MM.1S (cell line): ENCODE data around the gene NR1D2.
A peak's percentile ranks its signal among the peaks of the same experiment; 100 is the strongest.

ENCODE experiments used
- DNase-seq: peaks from one replicate; pipeline ENCODE4 v3.0.0-alpha.2; 2015
- H2AFZ ChIP-seq: fragments of 300-600 bp; sonication (generic); 2 replicates; pipeline ENCODE4 v1.6.0; 2016; ENCODE audit warnings: antibody characterized with exemption, low read length
- H3F3A ChIP-seq: fragments of 300-600 bp; sonication (generic); 2 replicates; pipeline ENCODE4 v1.6.1; 2016; ENCODE audit warnings: mild to moderate bottlenecking, antibody characterized with exemption, low read length, moderate library complexity, mixed read lengths; ENCODE audit not compliant: insufficient read depth
- H3K27ac ChIP-seq: fragments of 300-600 bp; sonication (generic); 2 replicates; pipeline ENCODE4 v1.5.1; 2016; ENCODE audit warnings: mild to moderate bottlenecking, low read length
- H3K27me3 ChIP-seq: fragments of 300-600 bp; sonication (generic); replicated peaks from 2 replicates; pipeline ENCODE4 v1.6.0; 2016; ENCODE audit warnings: low read length; ENCODE audit not compliant: insufficient read depth
- H3K36me3 ChIP-seq: fragments of 300-600 bp; sonication (generic); replicated peaks from 2 replicates; pipeline ENCODE4 v1.6.1; 2016; ENCODE audit warnings: mild to moderate bottlenecking, low read length, mixed read lengths; ENCODE audit not compliant: insufficient read depth
- H3K4me1 ChIP-seq: fragments of 300-600 bp; sonication (generic); 2 replicates; pipeline ENCODE4 v1.6.1; 2016; ENCODE audit warnings: low read length, mixed read lengths
- H3K4me2 ChIP-seq: fragments of 300-600 bp; sonication (generic); 2 replicates; pipeline ENCODE4 v1.6.0; 2016; ENCODE audit warnings: low read depth, low read length
- H3K4me3 ChIP-seq: fragments of 300-600 bp; sonication (generic); 2 replicates; pipeline ENCODE4 v1.5.1; 2016; ENCODE audit warnings: low read length, mixed read lengths
- H3K79me2 ChIP-seq: fragments of 300-600 bp; sonication (generic); 2 replicates; pipeline ENCODE4 v1.6.1; 2016; ENCODE audit warnings: mixed run types, low read length, mixed read lengths
- H3K9ac ChIP-seq: fragments of 300-600 bp; sonication (generic); 2 replicates; pipeline ENCODE4 v1.6.1; 2016; ENCODE audit warnings: low read length, mixed read lengths
- H3K9me2 ChIP-seq: fragments of 300-600 bp; sonication (generic); replicated peaks from 2 replicates; pipeline ENCODE4 v1.6.1; 2016; ENCODE audit warnings: mild to moderate bottlenecking, low read length, mixed read lengths; ENCODE audit not compliant: insufficient read depth
- H3K9me3 ChIP-seq: fragments of 300-600 bp; sonication (generic); replicated peaks from 2 replicates; pipeline ENCODE4 v1.6.1; 2016; ENCODE audit warnings: mild to moderate bottlenecking, low read length, mixed read lengths; ENCODE audit not compliant: insufficient read depth
- H4K20me1 ChIP-seq: fragments of 300-600 bp; sonication (generic); 2 replicates; pipeline ENCODE4 v1.6.1; 2016; ENCODE audit warnings: mild to moderate bottlenecking, low read length, moderate library complexity, mixed read lengths; ENCODE audit not compliant: insufficient read depth
- CTCF ChIP-seq: fragments of 300-600 bp; sonication (generic); IDR thresholded peaks from 2 replicates; pipeline ENCODE4 v1.5.1; 2016; ENCODE audit warnings: antibody characterized with exemption, low read length, mixed read lengths
- EZH2 ChIP-seq: fragments of 300-600 bp; sonication (generic); optimal IDR thresholded peaks from 2 replicates; pipeline ENCODE3; 2017; ENCODE audit warnings: low read depth, mild to moderate bottlenecking, antibody characterized with exemption, low read length, mixed read lengths
- EZH2phosphoT487 ChIP-seq: fragments of 300-600 bp; sonication (generic); IDR thresholded peaks from 2 replicates; pipeline ENCODE4 v1.6.1; 2018; ENCODE audit warnings: antibody characterized with exemption, low read length

NR1D2 gene

GRCh38 chr3:23942546-23942945 lies 2.5 kb upstream of the NR1D2 start:
- TF ChIP-seq EZH2phosphoT487 (no peak), EZH2 (no peak), CTCF (no peak)
- Histone ChIP-seq H3K4me1 (no peaks in the 10 kb centered on the region), H3K36me3 (no peaks in the 10 kb centered on the region)

GRCh38 chr3:23944007-23944783 lies 891 bp upstream of the NR1D2 start:
- no peaks in the 10 kb centered on the region for H3K27me3 ChIP-seq
- H3K27ac ChIP-seq = no peak overlapping the region
- H3K9me3 ChIP-seq = no peaks in the 10 kb centered on the region
- no peaks in the 10 kb centered on the region for H3K9me2 ChIP-seq
- H4K20me1 ChIP-seq = no peaks in the 10 kb centered on the region
- no peak overlapping the region for H2AFZ ChIP-seq
- peak overlapping the region; percentile 56 for H3K4me2 ChIP-seq
- DNase-seq = no peak
- H3K4me3 ChIP-seq = peak overlapping the region; percentile 81; the same call in 1 of the 2 replicates
- H3K36me3 ChIP-seq = no peaks in the 10 kb centered on the region
- 0 out of 2 replicates have a peak, but pooled peaks cover 3% of the 10 kb centered on the region for H3F3A ChIP-seq
- peaks cover 9% of the 10 kb centered on the region for H3K4me1 ChIP-seq
- TF ChIP-seq EZH2phosphoT487 (no peak), EZH2 (no peak), CTCF (no peak)
- H3K79me2 ChIP-seq = peaks cover 31% of the 10 kb centered on the region
- H3K9ac ChIP-seq = no peak overlapping the region; the same call in 1 of the 2 replicates

More at GRCh38 chr3:23942546-23942945, 2.5 kb upstream of the NR1D2 start:
- H3F3A ChIP-seq = 0 out of 2 replicates have a peak, but pooled peaks cover 3% of the 10 kb centered on the region
- no peak overlapping the region for H3K9ac ChIP-seq
- no peaks in the 10 kb centered on the region for H3K27me3 ChIP-seq
- H3K9me3 ChIP-seq = no peaks in the 10 kb centered on the region
- H3K79me2 ChIP-seq = peaks cover 15% of the 10 kb centered on the region
- no peak overlapping the region for H3K27ac ChIP-seq
- H3K4me3 ChIP-seq = no peak overlapping the region
- H3K9me2 ChIP-seq = no peaks in the 10 kb centered on the region
- no peak overlapping the region for H3K4me2 ChIP-seq
- no peak overlapping the region for H2AFZ ChIP-seq
- H4K20me1 ChIP-seq = no peaks in the 10 kb centered on the region
- DNase-seq = no peak

- peaks cover 16% of the 10 kb centered on the region for H3K4me1 ChIP-seq
- H3K4me3 ChIP-seq = peak overlapping the region; percentile 32; the same call in 1 of the 2 replicates
- H3K36me3 ChIP-seq = no peaks in the 10 kb centered on the region
- H3K4me2 ChIP-seq = no peak overlapping the region
- peaks cover 14% of the 10 kb centered on the region; the same call in 1 of the 2 replicates for H3F3A ChIP-seq
- peak overlapping the region; percentile 61 for H3K9ac ChIP-seq
- peaks cover 45% of the 10 kb centered on the region for H3K79me2 ChIP-seq
- H3K27me3 ChIP-seq = no peaks in the 10 kb centered on the region
- no peak for DNase-seq
- H2AFZ ChIP-seq = no peak overlapping the region
- no peaks in the 10 kb centered on the region for H4K20me1 ChIP-seq
- H3K9me2 ChIP-seq = no peaks in the 10 kb centered on the region
- peak overlapping the region; percentile 55; the same call in 1 of the 2 replicates for H3K27ac ChIP-seq
- no peaks in the 10 kb centered on the region for H3K9me3 ChIP-seq
- TF ChIP-seq CTCF (no peak), EZH2phosphoT487 (no peak), EZH2 (no peak)
Measured at GRCh38 chr3:23945663-23945912, 502 bp downstream of the NR1D2 start.
